Eye (tissue), 1 donor: Measurements from ENCODE around the gene ARL6IP4.
"Not testable (repeated sequence)": the region's sequence is repeated elsewhere in the genome, so short reads cannot be mapped to it uniquely, and the experiment has no call there.

Experiments used
- DNase-seq: peaks from one replicate; pipeline ENCODE4 v3.0.0-alpha.2; 2015

ARL6IP4 gene

GRCh38 chr12:122980183-122981035, at the start of gene ARL6IP4:
TSS of gene ARL6IP4 (plus strand) at chr12:122980681. CDS start at chr12:122981140, 459 bp downstream.
- DNase-seq: peak; percentile 81

GRCh38 chr12:122932207-122932606, 48.3 kb upstream of the ARL6IP4 start:
- DNase-seq: no peak

GRCh38 chr12:122934722-122935121, 45.8 kb upstream of the ARL6IP4 start:
- DNase-seq: no peak

- no peak for DNase-seq
Measured at GRCh38 chr12:122935318-122935717, 45.2 kb upstream of the ARL6IP4 start.

GRCh38 chr12:122937622-122938091, 42.8 kb upstream of the ARL6IP4 start:
- DNase-seq: no peak

GRCh38 chr12:122939125-122939524, 41.4 kb upstream of the ARL6IP4 start:
- DNase-seq: no peak

- not testable (repeated sequence) for DNase-seq
Measured at GRCh38 chr12:122941351-122941750, 39.1 kb upstream of the ARL6IP4 start.

- DNase-seq: no peak
Measured at GRCh38 chr12:122942637-122943036, 37.8 kb upstream of the ARL6IP4 start.

GRCh38 chr12:122943196-122943595, 37.3 kb upstream of the ARL6IP4 start:
- no peak for DNase-seq

- DNase-seq: peak; percentile 46
Measured at GRCh38 chr12:122944605-122945592, 35.6 kb upstream of the ARL6IP4 start.

- DNase-seq: peak; percentile 36
Measured at GRCh38 chr12:122946690-122947341, 33.7 kb upstream of the ARL6IP4 start.

GRCh38 chr12:122947352-122947792, 33.1 kb upstream of the ARL6IP4 start:
- no peak for DNase-seq

- DNase-seq: no peak
Measured at GRCh38 chr12:122948605-122949004, 31.9 kb upstream of the ARL6IP4 start.

GRCh38 chr12:122949405-122949804, 31.1 kb upstream of the ARL6IP4 start:
- no peak for DNase-seq

- no peak for DNase-seq
Measured at GRCh38 chr12:122949816-122950675, 30.4 kb upstream of the ARL6IP4 start.

GRCh38 chr12:122951406-122951805, 29.1 kb upstream of the ARL6IP4 start:
- no peak for DNase-seq

GRCh38 chr12:122951979-122952892, 28.2 kb upstream of the ARL6IP4 start:
- DNase-seq: peak; percentile 84

- DNase-seq: peak; percentile 24
Measured at GRCh38 chr12:122955156-122955555, 25.3 kb upstream of the ARL6IP4 start.

- DNase-seq: no peak
Measured at GRCh38 chr12:122956035-122956434, 24.4 kb upstream of the ARL6IP4 start.

- DNase-seq: no peak
Measured at GRCh38 chr12:122958198-122958888, 22.1 kb upstream of the ARL6IP4 start.
